ENCODE data around the gene ARL17A. TPM values are rescaled to one million over a fixed set of nuclear protein-coding genes. Genes with fewer than 3 reads are reported as not detected.
"Not testable (repeated sequence)": the region's sequence is repeated elsewhere in the genome, so short reads cannot be mapped to it uniquely, and the experiment has no call there.

The ARL17A gene
- total RNA-seq, 6 experiments from 2014 or later = 7.7 to 10.4 (median 8.2) TPM

DNA sequence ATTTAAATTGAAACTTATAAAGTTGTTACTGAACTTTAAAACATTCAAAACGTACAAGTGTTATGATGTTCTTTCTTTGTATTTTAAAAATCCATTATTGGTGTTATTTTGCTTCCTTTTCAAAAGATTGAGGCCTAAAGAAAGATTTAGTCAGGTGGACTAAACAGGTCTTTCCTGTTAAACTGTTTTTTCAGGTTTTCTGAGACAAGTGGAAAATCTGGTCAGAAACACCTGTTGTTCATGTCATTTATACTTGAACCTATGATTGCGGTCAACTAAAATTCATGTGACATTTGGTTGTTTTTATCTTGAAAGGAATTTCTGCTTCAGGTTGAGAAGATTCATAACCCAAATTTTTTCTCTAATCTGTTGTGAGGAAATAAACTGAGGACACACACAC is 98.2 kb downstream of the ARL17A start:
- not testable (repeated sequence) for H3K27me3 Mint-ChIP-seq (ENCODE audit: insufficient read depth); DNase-seq; H3K4me3 Mint-ChIP-seq; H3K27ac Mint-ChIP-seq; H3K36me3 Mint-ChIP-seq (ENCODE audit: low read depth); H3K9me3 Mint-ChIP-seq; H3K4me1 Mint-ChIP-seq (ENCODE audit: low read depth)

DNA sequence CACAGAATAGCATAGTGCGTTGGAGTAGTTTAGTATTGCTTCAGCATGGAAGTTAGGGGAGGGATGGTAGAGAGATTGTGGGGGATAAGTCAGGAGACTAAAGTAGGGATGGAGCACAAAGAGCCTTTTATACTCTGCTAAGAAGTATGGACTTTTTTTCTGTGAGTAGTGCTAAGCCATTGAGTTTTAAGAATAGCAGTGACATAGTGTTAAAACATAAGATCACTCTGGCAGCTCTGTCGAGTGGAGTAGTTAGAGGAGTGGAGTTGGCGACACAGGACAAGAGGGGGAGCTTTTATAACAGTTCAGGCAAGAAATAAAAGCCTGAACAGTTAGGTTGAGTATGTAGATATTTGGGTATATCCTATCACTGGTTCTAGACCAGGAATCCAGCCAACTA is 100.7 kb downstream of the ARL17A start:
- H3K27ac Mint-ChIP-seq; DNase-seq; H3K27me3 Mint-ChIP-seq (ENCODE audit: insufficient read depth); H3K4me3 Mint-ChIP-seq; H3K4me1 Mint-ChIP-seq (ENCODE audit: low read depth); H3K36me3 Mint-ChIP-seq (ENCODE audit: low read depth); H3K9me3 Mint-ChIP-seq: not testable (repeated sequence)

DNA sequence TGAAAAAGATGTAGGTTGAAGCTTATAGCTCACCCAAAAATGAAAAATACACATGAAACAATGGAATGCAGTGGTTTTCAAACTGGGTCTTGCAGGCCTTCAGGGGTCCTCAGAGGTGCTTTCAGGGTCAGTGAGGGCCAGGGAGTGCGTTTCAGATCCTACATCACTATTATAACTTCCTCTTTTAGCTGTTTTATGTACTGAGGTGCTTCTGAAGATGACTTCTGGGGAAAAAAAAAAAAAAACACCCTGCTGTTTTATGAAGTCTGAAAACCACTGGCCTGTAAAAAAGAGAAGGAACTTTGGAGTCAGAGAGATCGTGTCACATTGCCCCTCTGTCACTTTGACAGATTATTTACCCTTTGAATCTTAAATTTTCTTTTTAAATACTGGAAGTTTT is 103.9 kb downstream of the ARL17A start:
- not testable (repeated sequence) for H3K27ac Mint-ChIP-seq, H3K4me3 Mint-ChIP-seq

DNA sequence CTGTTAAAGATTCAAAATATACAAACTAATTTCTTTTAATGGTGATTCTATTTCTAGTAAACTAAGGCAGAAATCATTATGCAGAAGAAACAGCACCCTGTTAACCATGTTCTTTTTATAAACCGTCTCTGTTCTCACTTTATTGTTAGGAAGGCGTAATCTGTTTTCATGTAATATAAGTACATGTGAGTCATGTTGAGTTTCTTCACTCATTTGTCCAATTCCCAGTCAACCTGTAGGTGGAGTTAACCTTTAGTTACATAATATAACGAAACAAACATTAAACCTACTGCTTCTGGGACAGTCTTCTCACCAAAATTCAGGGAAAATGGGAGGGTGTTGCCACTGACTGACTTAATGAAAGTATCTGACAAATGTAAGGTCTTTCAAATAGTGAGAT is 105.0 kb downstream of the ARL17A start:
- H3K4me3 Mint-ChIP-seq; H3K36me3 Mint-ChIP-seq (ENCODE audit: low read depth); H3K4me1 Mint-ChIP-seq (ENCODE audit: low read depth); H3K27ac Mint-ChIP-seq; DNase-seq; H3K27me3 Mint-ChIP-seq (ENCODE audit: insufficient read depth); H3K9me3 Mint-ChIP-seq: not testable (repeated sequence)

More for the DNA sequence above, 103.9 kb downstream of the ARL17A start:
- H3K27me3 Mint-ChIP-seq (ENCODE audit: insufficient read depth); H3K4me1 Mint-ChIP-seq (ENCODE audit: low read depth); H3K36me3 Mint-ChIP-seq (ENCODE audit: low read depth); DNase-seq; H3K9me3 Mint-ChIP-seq: not testable (repeated sequence)

DNA sequence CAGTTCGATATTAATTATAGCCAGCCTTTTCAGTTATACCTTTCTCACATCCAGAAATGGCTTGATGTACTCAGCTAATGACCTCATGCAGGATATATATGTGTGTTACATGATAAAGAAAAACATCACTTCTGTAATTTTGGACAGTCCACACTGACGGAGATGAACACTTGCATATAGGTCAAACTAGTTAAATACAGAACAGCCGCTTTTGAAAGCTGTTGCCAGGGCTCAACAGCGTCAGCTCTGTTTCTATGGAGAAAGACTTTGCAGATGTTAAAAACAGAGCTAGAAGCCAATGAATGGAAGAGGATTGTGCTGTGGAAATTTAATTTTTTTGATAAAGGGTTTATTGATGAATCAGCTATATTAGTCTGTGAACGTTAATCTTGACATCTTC is 111.9 kb downstream of the ARL17A start:
- not testable (repeated sequence) for H3K36me3 Mint-ChIP-seq (ENCODE audit: low read depth); DNase-seq; H3K27me3 Mint-ChIP-seq (ENCODE audit: insufficient read depth); H3K27ac Mint-ChIP-seq; H3K4me3 Mint-ChIP-seq; H3K9me3 Mint-ChIP-seq; H3K4me1 Mint-ChIP-seq (ENCODE audit: low read depth)

Other genes with a start within 250 kb of the ARL17A start
- 10 to 100 TPM in 5 of 6 experiments, 1 to 10 TPM in 1; 9.9 to 14.3 (median 12.1) TPM for gene ARL17B, start 217.9 kb downstream of the ARL17A start, total RNA-seq (2021; fragmentation: NEBNext Ultra II Directional; extraction: Animal tissue kit (Norgen Biotek cat#: 25700))
- gene LRRC37A2, start 67.2 kb downstream of the ARL17A start, total RNA-seq (2021; fragmentation: NEBNext Ultra II Directional; extraction: Animal tissue kit (Norgen Biotek cat#: 25700)) = 1 to 10 TPM; 2.5 to 3.7 (median 2.8) TPM
- gene NSF, start 11.0 kb upstream of the ARL17A start, total RNA-seq (2021; fragmentation: NEBNext Ultra II Directional; extraction: Animal tissue kit (Norgen Biotek cat#: 25700)) = 100 to 1,000 TPM in 5 of 6 experiments, 10 to 100 TPM in 1; 87.7 to 118 (median 113) TPM
- gene WNT3, start 239.0 kb upstream of the ARL17A start, total RNA-seq (2021; fragmentation: NEBNext Ultra II Directional; extraction: Animal tissue kit (Norgen Biotek cat#: 25700)) = 1 to 10 TPM; 2.1 to 3.5 (median 3.2) TPM